Measurements from ENCODE around the gene VMAC.

GRCh38 chr19:5954293-5954692, 49.6 kb downstream of the VMAC start:
- TF ChIP-seq CTCF (IDR thresholded peaks at IDR 0.05) (no peak), EZH2 (IDR thresholded peaks at IDR 0.05) (no peak), EZH2phosphoT487 (IDR thresholded peaks at IDR 0.05) (no peak)

All from neural progenitor cell (in vitro differentiated cells).